Cardiac septum (tissue), 1 donor: ENCODE data around the gene LRRC37A3. TPM values are rescaled to one million over a fixed set of nuclear protein-coding genes. Genes with fewer than 3 reads are reported as not detected.
A peak's percentile ranks its signal among the peaks of the same experiment; 100 is the strongest.
"Not testable (repeated sequence)": the region's sequence is repeated elsewhere in the genome, so short reads cannot be mapped to it uniquely, and the experiment has no call there.

Experiments used
- DNase-seq: peaks from one replicate; pipeline ENCODE4 v3.0.0-alpha.2; 2020; ENCODE audit warnings: low spot score
- intact Hi-C: fragments of 100-400 bp; cut with DNase I; formaldehyde crosslinking; loops from one replicate; pipeline ENCODE4 v1.14.0; 2022
- long read RNA-seq: library from polyadenylated mRNA; unstranded; transcript quantifications from one replicate; pipeline ENCODE4 v2.0.0, GENCODE V29; 2021
- total RNA-seq: library from RNA; stranded (reverse); fragmentation: NEBNext Ultra II Directional; extraction: Animal tissue kit (Norgen Biotek cat#: 25700); gene quantifications from one replicate; pipeline ENCODE4 v1.2.1, GENCODE V29; 2021
- donor health status: DM: no; HTN: no; CAD: no.

The LRRC37A3 gene
- 4.2 TPM for total RNA-seq
- long read RNA-seq, partial matches to known transcripts = 0 of 5 reads
- long read RNA-seq, other reads (novel, unspliced or antisense) = 5 of 5 reads

GRCh38 chr17:64919289-64920025, at the start of gene LRRC37A3:
TSS of gene LRRC37A3 (minus strand) at chr17:64919478. CDS start at chr17:64897257, 22,221 bp downstream.
- peak; percentile 100 for DNase-seq
- intact Hi-C loops = loop anchor here (2.0 kb wide), 1 partner anchor 43 kb away; no protein-coding TSS in a partner anchor

DNA sequence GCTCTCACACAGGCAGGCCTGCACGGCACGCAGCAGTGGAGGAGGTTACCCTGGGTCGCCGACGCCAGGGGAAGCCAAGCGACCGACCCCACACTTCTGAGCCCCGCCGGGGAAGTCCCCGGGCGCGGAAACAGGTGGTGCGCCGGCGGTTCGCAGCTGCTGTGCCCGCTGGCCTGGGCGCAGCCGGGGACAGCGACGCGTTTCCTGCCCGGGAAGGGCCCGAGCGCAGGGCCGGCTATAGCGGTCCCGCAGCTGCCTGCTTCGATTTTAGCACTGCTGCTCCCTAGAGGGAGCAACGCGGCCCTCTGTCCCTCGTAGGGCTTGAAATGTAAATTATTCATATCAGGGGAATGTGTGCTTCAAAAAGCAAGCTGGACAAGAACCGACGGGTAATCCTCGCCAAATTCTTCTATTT, 46.6 kb upstream of the LRRC37A3 start:
- intact Hi-C loops = not testable (repeated sequence)
- DNase-seq = peak; percentile 80

DNA sequence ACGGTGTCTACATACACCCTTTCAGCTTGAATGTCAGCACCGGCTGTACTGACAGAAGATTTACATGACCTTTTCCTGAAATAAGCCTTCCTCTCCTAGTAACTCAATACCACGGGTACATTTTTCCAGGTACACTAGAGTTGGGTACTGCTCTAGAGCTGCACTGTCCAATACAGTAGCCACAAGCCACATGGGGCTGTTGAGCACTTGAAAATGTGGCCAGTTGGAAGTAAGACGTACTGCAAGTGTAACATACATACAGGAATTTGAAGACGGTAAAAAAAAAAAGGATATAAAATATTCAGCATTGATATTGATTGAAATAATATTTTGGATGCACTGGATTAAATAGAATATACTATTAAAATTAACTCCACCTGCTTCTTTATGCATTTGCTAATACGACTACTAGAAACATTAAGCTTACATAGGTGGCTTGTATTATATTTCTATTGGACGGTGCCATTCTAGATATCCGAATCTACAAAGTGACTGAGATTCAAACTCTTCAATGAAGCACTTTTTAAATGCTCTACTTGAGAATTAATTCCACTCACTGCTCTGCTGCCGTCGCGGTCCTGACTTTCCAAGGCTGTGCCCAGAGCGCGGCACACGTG, 46.1 kb upstream of the LRRC37A3 start:
- intact Hi-C loops, DNase-seq: not testable (repeated sequence)

DNA sequence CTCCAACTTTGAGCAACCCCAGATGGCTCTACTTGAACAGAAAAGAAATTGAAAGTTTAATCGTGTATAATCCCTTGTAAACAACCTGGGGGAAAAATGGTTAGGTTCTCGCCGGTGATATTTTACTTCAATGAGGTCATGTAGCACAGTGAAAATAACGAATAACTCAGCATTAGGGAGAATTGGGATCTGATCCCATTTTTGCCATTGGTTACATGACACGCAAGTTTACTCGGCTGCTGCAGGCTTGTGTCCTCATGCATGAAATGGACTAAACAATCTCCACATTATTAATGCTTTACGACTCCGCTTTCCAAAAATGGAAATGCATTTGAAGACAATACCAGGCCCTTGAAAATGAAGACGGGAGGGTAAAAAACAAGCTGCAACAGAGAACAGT, 45.5 kb upstream of the LRRC37A3 start:
- DNase-seq = no peak
- intact Hi-C loops = loop anchor here (5.0 kb wide), 1 partner anchor 138 kb away; no protein-coding TSS in a partner anchor

DNA sequence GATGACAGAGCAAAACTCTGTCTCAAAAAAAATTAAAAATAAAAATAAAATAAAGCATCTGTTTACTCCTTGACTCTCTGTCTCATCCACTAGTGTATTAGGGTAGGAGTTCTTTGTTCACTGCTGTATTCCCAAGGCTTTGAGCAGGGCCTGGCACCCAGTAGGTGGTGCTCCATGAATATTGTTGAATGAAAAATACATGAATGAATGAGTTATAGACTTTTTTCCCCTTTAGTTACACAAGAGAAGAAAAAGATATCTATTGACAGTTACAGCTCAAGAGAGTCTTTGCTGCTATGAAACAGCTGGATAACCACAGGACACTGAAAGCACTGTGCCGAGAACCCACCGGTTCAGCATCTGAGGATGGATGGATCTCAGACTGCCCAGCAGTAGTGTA, 44.5 kb upstream of the LRRC37A3 start:
- intact Hi-C loops = loop anchor here (2.0 to 5.0 kb wide), 2 partner anchors 45 to 138 kb away; partner anchors contain the start of gene LRRC37A3
- not testable (repeated sequence) for DNase-seq

GRCh38 chr17:64961563-64962378, 42.5 kb upstream of the LRRC37A3 start:
- not testable (repeated sequence) for DNase-seq
- intact Hi-C loops = loop anchor here (2.0 to 5.0 kb wide), 2 partner anchors 43 to 141 kb away; partner anchors contain the start of gene LRRC37A3

DNA sequence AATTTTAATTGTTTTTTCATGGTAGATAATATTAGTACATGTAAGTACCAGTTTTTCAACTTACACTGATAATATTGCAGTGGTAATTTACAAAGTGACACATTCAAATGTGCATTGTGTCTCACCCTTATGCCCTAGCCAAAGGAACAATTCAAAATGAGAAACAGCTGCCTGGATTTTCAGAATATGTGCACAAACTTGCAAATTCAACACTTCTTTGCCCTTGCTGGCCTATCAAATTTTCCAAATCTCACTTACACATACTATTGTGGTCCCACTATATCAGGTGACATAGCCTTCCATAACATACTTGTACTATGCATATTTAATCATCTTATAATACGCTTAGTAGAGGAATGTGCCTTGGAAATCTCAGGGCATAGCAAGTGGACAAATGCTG, 32.6 kb upstream of the LRRC37A3 start:
- no peak for DNase-seq
- intact Hi-C loops = no loop called here

- DNase-seq = no peak
- intact Hi-C loops = no loop called here
These were observed 31.6 kb upstream of the LRRC37A3 start for GRCh38 chr17:64950871-64951270.

DNA sequence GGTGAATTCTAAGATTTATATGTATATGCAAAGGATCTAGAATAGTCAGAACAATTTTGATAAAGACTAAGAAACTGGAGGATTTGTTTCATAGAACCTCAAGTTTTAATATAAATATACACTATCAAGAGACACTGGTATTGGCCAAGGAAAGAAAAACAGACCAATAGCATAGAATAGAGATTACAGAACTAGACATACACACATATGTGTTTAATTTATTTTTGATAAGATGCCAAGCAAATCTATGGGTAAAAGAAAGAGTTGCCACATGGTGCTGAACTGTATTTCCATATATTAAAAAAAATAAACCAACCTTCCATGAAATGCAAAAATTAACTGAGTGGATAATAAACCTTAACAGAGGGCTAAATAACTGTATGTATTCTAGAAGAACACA, 27.9 kb upstream of the LRRC37A3 start:
- intact Hi-C loops = no loop called here
- DNase-seq = no peak

- no peak for DNase-seq
- intact Hi-C loops = no loop called here
These were observed 22.5 kb upstream of the LRRC37A3 start for GRCh38 chr17:64941761-64942160.

- DNase-seq = no peak
- intact Hi-C loops = no loop called here
These were observed 21.8 kb upstream of the LRRC37A3 start for GRCh38 chr17:64941045-64941444.

- intact Hi-C loops = no loop called here
- DNase-seq = no peak
These were observed 20.8 kb upstream of the LRRC37A3 start for GRCh38 chr17:64940055-64940454.

DNA sequence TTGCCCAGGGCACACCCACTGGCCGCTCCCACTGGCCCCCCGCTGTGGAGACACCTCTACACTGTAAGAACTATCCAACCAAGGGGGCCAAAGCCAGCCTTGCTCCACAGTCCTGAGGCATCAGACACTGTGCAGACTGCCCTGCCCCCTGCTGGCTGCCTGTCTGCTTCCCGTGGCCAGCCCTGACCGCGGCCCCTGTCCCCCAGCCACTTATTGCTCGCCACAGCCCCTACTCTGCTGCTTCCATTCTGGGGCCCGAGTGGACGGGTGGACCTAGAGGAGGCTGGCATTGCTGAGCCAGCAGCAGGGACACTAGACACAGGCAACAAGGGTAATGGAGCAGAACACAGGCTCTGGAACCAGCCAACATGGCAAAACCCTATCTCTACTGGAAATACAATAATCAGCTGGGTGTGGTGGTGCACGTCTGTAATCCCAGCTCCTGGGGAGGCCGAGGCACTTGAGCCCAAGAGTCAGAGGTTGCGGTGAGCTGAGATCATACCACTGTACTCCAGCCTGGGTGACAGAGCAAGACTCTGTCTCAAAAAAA, 19.7 kb upstream of the LRRC37A3 start:
- DNase-seq = peak; percentile 85
- intact Hi-C loops = no loop called here

GRCh38 chr17:64938290-64938689, 19.0 kb upstream of the LRRC37A3 start:
- intact Hi-C loops = no loop called here
- DNase-seq = no peak

- intact Hi-C loops = no loop called here
- DNase-seq = no peak
These were observed 16.8 kb upstream of the LRRC37A3 start for GRCh38 chr17:64936117-64936516.

DNA sequence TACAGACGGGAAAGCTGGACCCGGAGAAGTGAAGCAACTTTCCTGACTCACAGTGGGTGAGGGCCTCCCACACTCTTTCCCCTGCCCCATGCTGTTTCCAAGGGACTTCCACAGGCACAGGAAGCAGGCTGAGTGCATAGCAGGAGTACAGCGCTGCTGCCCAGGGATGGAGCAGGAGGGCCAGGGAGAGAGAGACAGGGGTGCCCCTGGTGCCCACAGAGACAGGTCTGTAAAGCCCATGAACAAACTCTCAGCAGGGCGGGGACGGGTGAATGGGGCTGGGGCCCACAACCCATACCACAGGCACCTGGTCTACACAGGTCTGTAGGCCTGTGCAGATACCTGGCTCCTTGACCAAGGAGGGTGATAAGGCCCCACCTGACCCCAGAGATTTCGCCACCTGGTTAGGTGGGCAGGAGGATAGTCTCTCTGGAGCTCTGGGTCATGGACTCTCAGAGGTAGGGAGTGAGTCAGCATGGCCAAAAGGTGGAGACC, 15.1 kb upstream of the LRRC37A3 start:
- intact Hi-C loops, DNase-seq: not testable (repeated sequence)

DNA sequence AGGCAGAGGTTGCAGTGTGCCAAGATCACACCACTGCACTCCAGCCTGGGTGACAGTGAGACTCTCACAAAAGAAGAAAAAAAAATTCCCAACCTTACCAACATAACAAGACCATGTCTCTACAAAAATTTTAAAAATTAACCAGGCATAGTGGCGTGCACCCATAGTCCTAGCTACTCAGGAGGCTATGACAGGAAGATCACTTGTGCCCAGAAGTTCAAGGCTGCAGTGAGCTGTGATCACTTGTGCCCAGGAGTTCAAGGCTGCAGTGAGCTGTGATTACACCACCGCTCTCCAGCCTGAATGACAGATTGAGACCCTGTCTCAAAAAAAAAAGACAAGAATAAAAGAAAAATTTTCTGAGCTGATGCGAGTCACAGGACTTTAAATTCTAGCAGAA, 13.6 kb upstream of the LRRC37A3 start:
- intact Hi-C loops, DNase-seq: not testable (repeated sequence)

DNA sequence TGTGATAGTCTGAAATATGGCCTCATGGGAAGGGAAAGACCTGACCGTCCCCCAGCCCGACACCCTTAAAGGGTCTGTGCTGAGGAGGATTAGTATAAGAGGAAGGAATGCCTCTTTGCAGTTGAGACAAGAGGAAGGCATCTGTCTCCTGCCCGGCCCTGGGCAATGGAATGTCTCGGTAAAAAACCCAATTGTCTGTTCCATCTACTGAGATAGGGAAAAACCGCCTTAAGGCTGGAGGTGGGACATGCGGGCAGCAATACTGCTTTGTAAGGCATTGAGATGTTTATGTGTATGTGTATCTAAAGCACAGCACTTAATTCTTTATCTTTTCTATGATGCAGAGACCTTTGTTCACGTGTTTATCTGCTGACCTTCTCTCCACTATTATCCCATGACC, 11.1 kb upstream of the LRRC37A3 start:
- DNase-seq, intact Hi-C loops: not testable (repeated sequence)
